Lower lobe of right lung (tissue), 2 donors: ENCODE measurements around the gene ARID3A. TPM values are rescaled to one million over a fixed set of nuclear protein-coding genes. Genes with fewer than 3 reads are reported as not detected.
A peak's percentile ranks its signal among the peaks of the same experiment; 100 is the strongest.

Source experiments
- ATAC-seq, 2 donors: fragments of 200-7000 bp; cut with Tn5 transposase; one replicate each; pipeline ENCODE4 v1.9.1; 2020 to 2022; ENCODE audit warnings: mild to moderate bottlenecking in 2 of 2, moderate library complexity in 2 of 2
- DNase-seq: peaks from one replicate; pipeline ENCODE4 v3.0.0-alpha.2; 2020
- H3K27ac ChIP-seq: fragments of 200-600 bp; one replicate; pipeline ENCODE4 v1.8.0; 2022
- H3K27me3 ChIP-seq: fragments of 200-600 bp; one replicate; pipeline ENCODE4 v1.8.0; 2022; ENCODE audit warnings: low read depth
- H3K36me3 ChIP-seq: fragments of 200-600 bp; one replicate; pipeline ENCODE4 v1.8.0; 2022; ENCODE audit warnings: mild to moderate bottlenecking
- H3K4me1 ChIP-seq: fragments of 200-600 bp; one replicate; pipeline ENCODE4 v1.8.0; 2022
- H3K4me3 ChIP-seq: fragments of 200-600 bp; one replicate; pipeline ENCODE4 v1.8.0; 2022; ENCODE audit warnings: mild to moderate bottlenecking
- H3K9me3 ChIP-seq: fragments of 200-600 bp; one replicate; pipeline ENCODE4 v1.8.0; 2022
- intact Hi-C: fragments of 100-400 bp; cut with DNase I; formaldehyde crosslinking; loops from one replicate; pipeline ENCODE4 v1.11.0; 2022
- total RNA-seq: library from RNA; stranded (reverse); fragmentation: NEBNext Ultra II Directional; extraction: Animal tissue kit (Norgen Biotek cat#: 25700); gene quantifications from one replicate; pipeline ENCODE4 v1.2.1, GENCODE V29; 2021
- TF ChIP-seq, protein P1 (sequence below): fragments of 200-600 bp; IDR thresholded peaks from one replicate; pipeline ENCODE4 v1.8.0; 2022; ENCODE audit warnings: antibody characterized with exemption, mild to moderate bottlenecking
- donor health status: DM: no; HTN: yes; CAD: no; lungs with severe emphysema.

The ARID3A gene
- total RNA-seq, 1 donor from 2014 or later: 16.9 TPM

DNA sequence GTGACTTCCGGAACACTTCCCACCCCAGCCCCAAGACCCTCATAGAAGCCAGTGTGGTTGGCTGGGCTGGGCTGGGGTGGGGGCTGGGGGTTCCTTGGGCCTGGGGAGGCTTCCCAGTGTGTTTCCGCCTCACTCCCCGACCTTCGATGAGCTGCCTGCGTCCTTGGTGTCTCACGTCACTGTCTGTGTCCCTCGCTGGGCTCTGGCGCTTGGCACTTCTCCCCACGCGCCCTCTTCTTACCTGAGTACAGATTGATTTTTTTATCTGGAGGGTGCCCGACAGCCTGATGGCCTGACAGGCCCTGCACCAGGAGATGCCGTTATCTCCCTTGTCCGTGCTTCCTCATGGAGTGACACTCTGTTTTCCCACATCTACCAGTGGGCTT, 66.8 kb downstream of the ARID3A start:
- no peak overlapping the region for H3K4me3 ChIP-seq
- intact Hi-C loops: no loop called here
- peaks cover 39% of the 10 kb centered on the region for H3K36me3 ChIP-seq
- no peaks in the 10 kb centered on the region for H3K9me3 ChIP-seq
- H3K27me3 ChIP-seq: peaks cover 30% of the 10 kb centered on the region
- no peak overlapping the region for H3K27ac ChIP-seq
- DNase-seq (no peak), ATAC-seq (no peak)
- peaks cover 13% of the 10 kb centered on the region for H3K4me1 ChIP-seq
- TF ChIP-seq, protein P1, sequence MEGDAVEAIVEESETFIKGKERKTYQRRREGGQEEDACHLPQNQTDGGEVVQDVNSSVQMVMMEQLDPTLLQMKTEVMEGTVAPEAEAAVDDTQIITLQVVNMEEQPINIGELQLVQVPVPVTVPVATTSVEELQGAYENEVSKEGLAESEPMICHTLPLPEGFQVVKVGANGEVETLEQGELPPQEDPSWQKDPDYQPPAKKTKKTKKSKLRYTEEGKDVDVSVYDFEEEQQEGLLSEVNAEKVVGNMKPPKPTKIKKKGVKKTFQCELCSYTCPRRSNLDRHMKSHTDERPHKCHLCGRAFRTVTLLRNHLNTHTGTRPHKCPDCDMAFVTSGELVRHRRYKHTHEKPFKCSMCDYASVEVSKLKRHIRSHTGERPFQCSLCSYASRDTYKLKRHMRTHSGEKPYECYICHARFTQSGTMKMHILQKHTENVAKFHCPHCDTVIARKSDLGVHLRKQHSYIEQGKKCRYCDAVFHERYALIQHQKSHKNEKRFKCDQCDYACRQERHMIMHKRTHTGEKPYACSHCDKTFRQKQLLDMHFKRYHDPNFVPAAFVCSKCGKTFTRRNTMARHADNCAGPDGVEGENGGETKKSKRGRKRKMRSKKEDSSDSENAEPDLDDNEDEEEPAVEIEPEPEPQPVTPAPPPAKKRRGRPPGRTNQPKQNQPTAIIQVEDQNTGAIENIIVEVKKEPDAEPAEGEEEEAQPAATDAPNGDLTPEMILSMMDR: no peak

DNA sequence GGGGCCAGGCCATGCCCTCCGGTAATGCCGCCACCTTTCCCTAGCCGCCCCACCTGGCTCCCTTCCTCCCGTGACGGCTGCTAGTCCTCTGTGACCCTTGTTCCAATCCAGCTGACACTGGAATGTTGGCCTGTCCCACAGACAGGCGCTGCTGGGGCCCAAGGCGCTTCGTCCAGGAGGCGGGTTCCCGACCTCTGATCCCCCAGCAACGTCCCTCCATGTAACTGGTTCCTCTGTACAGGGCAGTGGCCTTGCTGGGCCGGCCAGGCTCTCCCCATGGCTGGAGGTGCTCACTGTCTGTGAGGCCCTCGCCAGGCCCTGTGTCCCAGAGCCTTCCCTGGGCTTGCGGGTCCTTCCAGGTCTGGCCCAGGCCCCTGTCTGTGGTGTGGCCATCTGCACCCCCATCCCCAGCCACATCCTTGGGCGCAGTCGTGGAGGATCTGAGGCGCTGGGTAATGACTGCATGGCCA, 67.6 kb downstream of the ARID3A start:
- Histone ChIP-seq H3K27ac (no peak overlapping the region), H3K9me3 (no peaks in the 10 kb centered on the region), H3K36me3 (peaks cover 35% of the 10 kb centered on the region), H3K27me3 (peaks cover 37% of the 10 kb centered on the region), H3K4me3 (no peak overlapping the region), H3K4me1 (peaks cover 13% of the 10 kb centered on the region)
- intact Hi-C loops: no loop called here
- DNase-seq: no peak
- TF ChIP-seq, protein P1: no peak
- ATAC-seq: no peak

DNA sequence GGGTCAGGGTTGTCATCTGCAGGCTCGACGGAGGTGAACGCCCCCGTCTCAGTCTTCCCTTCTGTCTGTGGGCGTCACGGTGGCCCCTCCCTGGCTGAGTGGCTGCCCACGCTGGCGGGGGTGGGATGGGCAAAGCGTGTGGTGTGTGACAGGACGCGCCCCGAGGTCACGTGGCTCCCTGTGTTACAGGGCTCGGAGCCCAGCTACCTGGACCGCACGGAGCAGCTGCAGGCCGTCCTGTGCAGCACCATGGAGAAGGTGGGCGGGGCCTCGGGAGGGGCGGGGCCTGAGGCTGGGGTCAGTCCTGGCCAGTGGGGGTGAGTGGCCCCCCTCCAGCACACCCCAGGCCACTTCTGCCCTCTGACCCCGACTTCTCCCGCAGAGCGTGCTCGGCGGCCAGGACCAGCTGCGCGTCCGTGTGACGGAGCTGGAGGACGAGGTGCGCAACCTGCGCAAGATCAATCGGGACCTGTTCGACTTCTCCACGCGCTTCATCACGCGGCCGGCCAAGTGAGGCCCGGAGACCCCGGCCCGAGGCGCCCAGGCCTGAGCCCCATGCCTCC, 68.1 kb downstream of the ARID3A start:
- DNase-seq (peak; percentile 45), ATAC-seq (no peak)
- H3K4me3 ChIP-seq: no peak overlapping the region
- TF ChIP-seq, protein P1: no peak
- H3K36me3 ChIP-seq: peaks cover 32% of the 10 kb centered on the region
- H3K27me3 ChIP-seq: peaks cover 41% of the 10 kb centered on the region
- H3K9me3 ChIP-seq: no peaks in the 10 kb centered on the region
- H3K27ac ChIP-seq: no peak overlapping the region
- intact Hi-C loops: no loop called here
- H3K4me1 ChIP-seq: peaks cover 13% of the 10 kb centered on the region

DNA sequence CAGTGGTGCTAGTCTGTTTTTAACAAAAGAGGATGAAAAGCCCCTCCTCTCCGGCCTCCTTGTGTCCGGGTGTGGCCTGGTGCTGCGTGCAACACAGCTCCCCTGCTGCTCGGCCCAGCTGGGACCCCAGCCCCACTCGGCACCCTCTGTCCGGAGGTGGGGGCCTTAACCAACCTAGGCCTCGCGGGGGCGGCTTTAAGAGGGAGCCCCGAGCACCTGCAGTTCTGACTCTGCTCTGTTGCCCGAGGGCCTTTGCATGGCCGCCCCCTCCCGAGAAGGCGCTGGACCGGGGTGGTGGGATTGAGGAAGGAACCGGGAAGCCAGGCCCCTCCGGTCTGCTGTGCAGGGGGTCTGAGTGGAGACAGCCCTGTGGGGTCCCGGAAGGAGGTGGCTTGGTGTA, 68.7 kb downstream of the ARID3A start:
- Histone ChIP-seq H3K36me3 (peaks cover 32% of the 10 kb centered on the region), H3K27ac (no peak overlapping the region), H3K9me3 (no peaks in the 10 kb centered on the region), H3K4me1 (peaks cover 13% of the 10 kb centered on the region), H3K4me3 (no peak overlapping the region), H3K27me3 (peaks cover 47% of the 10 kb centered on the region)
- ATAC-seq: no peak
- intact Hi-C loops: no loop called here
- TF ChIP-seq, protein P1: no peak
- DNase-seq: no peak

DNA sequence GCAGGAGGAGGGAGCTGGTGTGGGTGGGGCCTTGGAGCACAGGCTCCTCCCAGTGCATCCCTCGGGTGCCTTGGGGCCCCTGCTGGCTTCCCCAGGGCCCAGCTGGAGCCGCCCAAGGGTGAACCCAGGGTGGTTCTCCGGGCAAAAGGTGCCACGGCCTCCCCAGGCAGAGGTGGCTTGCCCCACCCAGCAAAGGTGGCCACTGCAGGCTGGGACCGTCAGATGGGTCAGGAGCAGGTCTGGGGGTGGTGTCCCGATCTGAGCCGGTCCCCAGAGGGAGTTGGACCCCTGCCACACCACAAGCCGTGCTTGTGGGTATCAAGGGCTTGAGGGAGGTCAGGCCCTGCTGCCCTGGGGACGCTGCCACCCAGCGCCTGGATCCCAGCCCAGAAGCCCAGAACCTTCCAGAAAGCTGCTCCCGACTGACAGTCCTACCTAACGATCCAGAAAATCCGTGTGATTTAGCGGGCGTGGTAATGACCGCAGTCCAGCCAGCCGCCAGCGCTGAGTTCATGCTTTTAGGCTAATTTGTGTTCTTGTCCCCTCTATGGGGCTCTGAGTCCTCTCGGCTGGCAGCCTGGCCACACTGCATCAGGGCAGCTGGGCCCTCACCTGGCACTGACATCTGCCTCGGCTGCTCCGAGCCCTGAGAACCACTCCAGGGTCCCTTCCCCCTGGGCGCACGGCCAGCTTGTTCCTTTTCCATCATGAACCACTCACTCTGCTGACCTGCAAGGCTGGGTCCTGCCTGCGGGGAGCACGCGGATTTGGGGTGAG, 69.4 kb downstream of the ARID3A start:
- H3K27me3 ChIP-seq: peaks cover 54% of the 10 kb centered on the region
- ATAC-seq: peak; percentile 7 to 51
- H3K4me3 ChIP-seq: no peak overlapping the region
- TF ChIP-seq, protein P1: no peak
- DNase-seq: peak; percentile 78
- peaks cover 27% of the 10 kb centered on the region for H3K36me3 ChIP-seq
- H3K27ac ChIP-seq: no peak overlapping the region
- H3K4me1 ChIP-seq: peaks cover 13% of the 10 kb centered on the region
- intact Hi-C loops: no loop called here
- no peaks in the 10 kb centered on the region for H3K9me3 ChIP-seq
